HG02981 (cell line): ENCODE data around the gene C1QTNF6.

Experiments
- ATAC-seq: cut with Tn5 transposase; IDR thresholded peaks from one replicate; pipeline ENCODE4 v1.9.1; 2021; ENCODE audit warnings: mild to moderate bottlenecking, moderate library complexity; ENCODE audit not compliant: unreplicated experiment

Gene C1QTNF6

GRCh38 chr22:37164505-37164887, 23.6 kb downstream of the C1QTNF6 start:
- no peak for ATAC-seq

- peak; percentile 32 for ATAC-seq
Measured at GRCh38 chr22:37163575-37164504, 24.2 kb downstream of the C1QTNF6 start.

- ATAC-seq = no peak
Measured at GRCh38 chr22:37163096-37163489, 25.0 kb downstream of the C1QTNF6 start.

- peak; percentile 40 for ATAC-seq
Measured at GRCh38 chr22:37162221-37163095, 25.6 kb downstream of the C1QTNF6 start.

GRCh38 chr22:37161443-37161842, 26.6 kb downstream of the C1QTNF6 start:
- no peak for ATAC-seq

- no peak for ATAC-seq
Measured at GRCh38 chr22:37160027-37160426, 28.0 kb downstream of the C1QTNF6 start.

- no peak for ATAC-seq
Measured at GRCh38 chr22:37158963-37159290, 29.1 kb downstream of the C1QTNF6 start.

GRCh38 chr22:37157516-37158285, 30.3 kb downstream of the C1QTNF6 start:
- no peak for ATAC-seq

- ATAC-seq = no peak
Measured at GRCh38 chr22:37156686-37157435, 31.2 kb downstream of the C1QTNF6 start.

GRCh38 chr22:37155971-37156370, 32.1 kb downstream of the C1QTNF6 start:
- ATAC-seq = no peak

GRCh38 chr22:37154925-37155712, 32.9 kb downstream of the C1QTNF6 start:
- no peak for ATAC-seq

GRCh38 chr22:37153901-37154300, 34.1 kb downstream of the C1QTNF6 start:
- no peak for ATAC-seq

GRCh38 chr22:37151401-37151800, 36.6 kb downstream of the C1QTNF6 start:
- no peak for ATAC-seq

GRCh38 chr22:37150701-37151100, 37.3 kb downstream of the C1QTNF6 start:
- no peak for ATAC-seq

- peak; percentile 4 for ATAC-seq
Measured at GRCh38 chr22:37148742-37149665, 39.0 kb downstream of the C1QTNF6 start.

- ATAC-seq = no peak
Measured at GRCh38 chr22:37148031-37148651, 39.9 kb downstream of the C1QTNF6 start.

GRCh38 chr22:37147186-37147990, 40.7 kb downstream of the C1QTNF6 start:
- ATAC-seq = no peak
